Measurements from ENCODE around the gene LAPTM5. TPM values are rescaled to one million over a fixed set of nuclear protein-coding genes. Genes with fewer than 3 reads are reported as not detected.

The LAPTM5 gene
- total RNA-seq, 1 experiment from 2014 or later = 0.15 TPM

GRCh38 chr1:30738040-30738714 lies 19.4 kb downstream of the LAPTM5 start:
- peaks cover 3% of the 10 kb centered on the region; the same call in 1 of the 2 replicates for H3K27me3 Mint-ChIP-seq (ENCODE audit: low read depth)
- no peak overlapping the region for H2AK5ac ChIP-seq (ENCODE audit: insufficient read length, low read length)
- no peak overlapping the region; the same call in 1 of the 2 replicates for H3K14ac ChIP-seq (ENCODE audit: insufficient read depth, low read length)
- no peaks in the 10 kb centered on the region for H3K9me3 Mint-ChIP-seq
- H3K4ac ChIP-seq (ENCODE audit: low read depth, low read length) = no peak overlapping the region
- H4K5ac ChIP-seq (ENCODE audit: insufficient read length, low read depth, low read length) = no peak overlapping the region
- no peak overlapping the region for H3K4me3 Mint-ChIP-seq
- no peak overlapping the region for H3T11ph ChIP-seq (ENCODE audit: low read length)
- H3K27ac Mint-ChIP-seq = no peak overlapping the region
- no peaks in the 10 kb centered on the region for H4K20me1 ChIP-seq (ENCODE audit: control insufficient read depth, insufficient read depth, insufficient read length)
- H3K56ac ChIP-seq (ENCODE audit: insufficient read length, low read depth, low read length) = no peak overlapping the region
- no peak overlapping the region for H3K4me2 ChIP-seq (ENCODE audit: insufficient read depth, insufficient read length, low read length)
- no peaks in the 10 kb centered on the region for H3K79me2 ChIP-seq (ENCODE audit: insufficient read depth, low read length)
- H3K36me3 Mint-ChIP-seq (ENCODE audit: insufficient read depth in 1 of 3, low read depth in 3 of 3) = no peaks in the 10 kb centered on the region; a peak in 1 of 7 replicates
- H3K4me1 Mint-ChIP-seq = peaks cover 24 to 26% of the 10 kb centered on the region in 2 experiments
- H3K9ac ChIP-seq (ENCODE audit: extremely low read depth, insufficient read length, low read length) = no peak overlapping the region
- no peak overlapping the region for H2BK15ac ChIP-seq (ENCODE audit: low read depth, low read length)
- peak; percentile 29 for DNase-seq
- peak overlapping the region; percentile 21 for H3K18ac ChIP-seq (ENCODE audit: insufficient read length, low read depth, low read length)
- no peak overlapping the region for H2BK5ac ChIP-seq (ENCODE audit: insufficient read length, low read length)
- H4K8ac ChIP-seq (replicated peaks; ENCODE audit: insufficient read length, low read depth, low read length) = no peak overlapping the region
- no peak overlapping the region for H2BK20ac ChIP-seq (ENCODE audit: low read depth, low read length, poor library complexity, severe bottlenecking)
- no peak overlapping the region for H3K27ac ChIP-seq (ENCODE audit: insufficient read length, low read depth, low read length)
- H3K23ac ChIP-seq (ENCODE audit: insufficient read length, low read depth, low read length) = no peak overlapping the region
- TF ChIP-seq CTCF (conservative IDR thresholded peaks at IDR 0.05) = peak; percentile 50
- no peaks in the 10 kb centered on the region for H3K27me3 ChIP-seq (ENCODE audit: insufficient read depth, low read length)
- no peak overlapping the region for H2BK120ac ChIP-seq (ENCODE audit: low read depth, low read length, poor library complexity, severe bottlenecking)
- H2AFZ ChIP-seq (ENCODE audit: low read length) = no peak overlapping the region
- no CpG with 5 or more reads among the region's 5 CpGs for WGBS (ENCODE audit: extremely low coverage, insufficient read length, low lambda C conversion rate)
- no peak overlapping the region for H2BK12ac ChIP-seq (ENCODE audit: insufficient read length, low read depth, low read length)
- H3K9me3 ChIP-seq (ENCODE audit: control insufficient read depth, low read depth, low read length) = no peaks in the 10 kb centered on the region
- H4K91ac ChIP-seq (ENCODE audit: insufficient read length, low read depth, low read length) = no peak overlapping the region
- H3K4me1 ChIP-seq (ENCODE audit: insufficient read depth, low read length) = peaks cover 3% of the 10 kb centered on the region; the same call in 1 of the 2 replicates
- no peaks in the 10 kb centered on the region for H3K23me2 ChIP-seq (ENCODE audit: insufficient read length, low read depth, low read length, poor library complexity, severe bottlenecking)
- H3K79me1 ChIP-seq (ENCODE audit: insufficient read depth, low read depth, low read length, poor library complexity, severe bottlenecking) = no peaks in the 10 kb centered on the region
